GM18868 (cell line): ENCODE results near the gene ANKRD28.

Experiments used
- ATAC-seq: cut with Tn5 transposase; IDR thresholded peaks from one replicate; pipeline ENCODE4 v1.9.1; 2021; ENCODE audit warnings: mild to moderate bottlenecking, moderate library complexity; ENCODE audit not compliant: unreplicated experiment

The ANKRD28 gene

GRCh38 chr3:15728766-15729165 lies 69.0 kb downstream of the ANKRD28 start:
- ATAC-seq, result no peak

DNA sequence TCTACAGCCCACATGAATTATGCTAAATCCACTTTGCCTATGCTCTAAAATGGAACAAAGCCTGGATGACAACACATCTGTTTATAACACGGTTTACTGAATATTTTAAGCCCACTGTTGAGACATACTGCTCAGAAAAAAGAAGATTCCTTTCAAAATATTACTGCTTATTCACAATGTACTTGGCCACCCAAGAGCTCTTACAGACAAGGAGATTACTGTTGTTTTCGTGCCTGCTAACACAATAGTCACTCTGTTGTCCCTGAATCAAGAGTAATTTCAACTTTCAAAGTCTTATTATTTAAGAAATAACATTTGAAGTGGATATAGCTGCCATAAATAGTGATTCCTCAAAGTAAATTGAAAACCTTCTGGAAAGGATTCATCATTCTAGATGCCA lies 70.9 kb downstream of the ANKRD28 start:
- ATAC-seq, result no peak

DNA sequence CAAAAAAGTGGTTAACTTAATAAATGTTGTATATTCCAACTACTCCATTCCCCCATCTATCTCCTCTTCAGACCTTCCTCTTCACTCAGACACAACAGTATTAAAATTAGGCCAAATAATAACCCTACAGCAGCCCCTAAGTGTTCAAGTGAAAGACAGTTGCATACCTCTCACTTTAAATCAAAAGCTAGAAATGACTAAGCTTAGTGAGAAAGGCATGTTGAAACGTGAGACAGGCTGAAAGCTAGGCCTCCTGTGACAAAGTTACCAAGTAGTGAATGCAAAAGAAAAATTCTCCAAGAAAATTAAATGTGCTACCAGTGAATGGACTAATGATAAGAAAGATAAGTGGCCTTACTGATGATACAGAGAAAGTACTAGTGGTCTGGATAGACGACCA lies 71.7 kb downstream of the ANKRD28 start:
- peak; percentile 96 for ATAC-seq

DNA sequence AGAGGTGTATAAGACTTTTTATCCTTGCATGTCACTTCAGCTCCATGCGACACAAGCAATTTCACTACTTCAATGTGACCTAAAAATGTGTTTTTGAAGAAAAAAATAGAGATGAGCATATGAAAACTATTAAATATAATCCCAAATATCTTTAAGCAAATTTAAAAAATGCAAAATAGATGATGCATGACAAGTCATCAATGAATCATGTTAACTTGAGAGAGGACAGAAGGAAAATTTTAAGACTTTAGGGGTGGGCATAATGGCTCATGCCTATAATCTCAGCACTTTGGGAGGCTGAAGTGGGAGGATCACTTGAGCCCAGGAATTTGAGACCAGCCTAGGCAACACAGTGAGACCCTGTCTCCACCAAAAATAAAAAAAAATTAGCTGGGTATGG lies 73.3 kb downstream of the ANKRD28 start:
- no peak for ATAC-seq

DNA sequence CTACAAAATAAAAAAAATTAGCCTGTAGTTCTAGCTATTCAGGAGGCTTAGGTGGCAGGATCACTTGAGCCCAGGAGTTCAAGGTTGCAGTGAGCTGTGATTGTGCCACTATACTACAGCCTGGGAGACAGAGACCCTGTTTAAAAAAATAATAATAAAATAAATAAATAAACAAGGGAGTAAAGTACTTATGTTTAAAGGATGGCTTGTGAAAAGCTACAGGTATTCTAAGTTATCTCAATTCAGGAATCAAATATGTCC lies 74.2 kb downstream of the ANKRD28 start:
- no peak for ATAC-seq

DNA sequence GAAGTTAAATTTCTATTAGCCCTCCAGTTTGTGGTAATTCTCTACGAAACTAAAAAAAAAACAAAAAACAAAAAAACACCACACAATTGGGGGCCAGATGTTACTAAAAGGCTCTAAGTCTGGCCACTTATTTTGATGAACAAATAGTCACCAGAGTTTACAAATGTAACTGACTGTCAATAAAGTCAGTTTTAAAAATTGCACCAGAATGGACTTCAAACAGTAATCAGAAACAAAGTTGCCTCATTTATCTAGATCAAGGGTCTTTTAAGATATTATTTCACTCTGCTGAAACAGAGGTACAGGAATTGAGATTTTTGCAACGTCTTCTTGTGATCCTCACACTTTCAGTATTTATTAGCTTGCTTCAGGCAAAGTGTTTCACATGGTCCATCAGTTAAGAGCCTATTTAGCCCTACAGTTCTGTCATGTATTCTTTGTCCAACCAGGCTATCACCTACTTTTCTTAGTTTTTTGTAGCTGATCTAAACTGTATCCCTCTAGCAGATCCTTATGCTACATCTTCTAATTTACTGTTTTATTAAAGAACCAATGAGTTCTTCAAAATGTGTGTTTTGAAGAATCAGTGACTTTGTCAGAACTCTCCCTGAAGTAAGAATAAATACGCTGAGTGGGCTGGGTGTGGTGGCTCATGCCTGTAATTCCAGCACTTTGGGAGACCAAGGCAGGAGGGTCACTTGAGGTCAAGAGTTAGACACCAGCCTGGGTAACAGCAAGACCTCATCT lies 74.7 kb downstream of the ANKRD28 start:
- ATAC-seq, result no peak

- no peak for ATAC-seq
Observed at GRCh38 chr3:15716178-15716577, 81.6 kb downstream of the ANKRD28 start.

GRCh38 chr3:15714448-15714847 lies 83.3 kb downstream of the ANKRD28 start:
- no peak for ATAC-seq

- peak; percentile 88 for ATAC-seq
Observed at GRCh38 chr3:15713364-15713763, 84.4 kb downstream of the ANKRD28 start.

- no peak for ATAC-seq
Observed at GRCh38 chr3:15711281-15711680, 86.5 kb downstream of the ANKRD28 start.

GRCh38 chr3:15708882-15709677 lies 88.7 kb downstream of the ANKRD28 start:
- ATAC-seq, result no peak

DNA sequence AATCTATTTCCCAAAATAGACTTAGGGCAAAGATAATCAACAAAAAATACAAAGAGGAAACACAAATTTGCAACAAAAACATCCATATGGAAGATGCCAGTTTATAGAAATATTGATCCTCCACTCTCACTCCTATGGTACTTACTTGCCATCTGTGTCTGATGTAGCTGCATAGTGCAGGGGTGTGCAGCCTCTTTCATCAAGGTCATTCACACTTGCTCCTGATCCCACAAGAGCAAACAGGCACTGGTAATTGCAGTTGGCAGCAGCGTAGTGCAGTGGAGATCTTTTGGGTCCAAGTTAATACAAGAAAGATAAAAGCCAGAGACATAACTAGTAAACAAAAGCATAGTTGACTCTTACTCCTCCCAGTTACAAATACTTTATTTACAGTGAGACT lies 90.0 kb downstream of the ANKRD28 start:
- ATAC-seq, result no peak

DNA sequence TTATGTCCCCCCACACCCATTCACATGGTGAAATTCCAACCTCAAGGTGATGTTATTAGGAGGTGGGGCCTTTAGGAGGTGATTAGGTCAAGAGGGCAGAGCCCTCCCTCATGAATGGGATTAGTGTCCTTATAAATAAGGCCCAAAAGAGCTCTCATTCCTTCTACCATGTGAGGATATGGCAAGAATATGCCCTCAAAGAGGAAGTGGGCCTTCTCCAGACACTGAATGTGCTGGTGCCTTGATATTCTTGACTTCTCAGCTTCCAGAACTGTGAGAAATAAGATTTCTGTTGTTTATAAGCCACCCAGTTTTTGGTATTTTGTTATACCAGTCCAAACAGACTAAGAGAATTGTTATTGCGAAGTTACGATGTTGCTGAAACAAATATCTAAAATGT lies 94.4 kb downstream of the ANKRD28 start:
- ATAC-seq, result no peak

- no peak for ATAC-seq
Observed at GRCh38 chr3:15694628-15695027, 103.2 kb downstream of the ANKRD28 start.

GRCh38 chr3:15693355-15693754 lies 104.4 kb downstream of the ANKRD28 start:
- ATAC-seq, result no peak

DNA sequence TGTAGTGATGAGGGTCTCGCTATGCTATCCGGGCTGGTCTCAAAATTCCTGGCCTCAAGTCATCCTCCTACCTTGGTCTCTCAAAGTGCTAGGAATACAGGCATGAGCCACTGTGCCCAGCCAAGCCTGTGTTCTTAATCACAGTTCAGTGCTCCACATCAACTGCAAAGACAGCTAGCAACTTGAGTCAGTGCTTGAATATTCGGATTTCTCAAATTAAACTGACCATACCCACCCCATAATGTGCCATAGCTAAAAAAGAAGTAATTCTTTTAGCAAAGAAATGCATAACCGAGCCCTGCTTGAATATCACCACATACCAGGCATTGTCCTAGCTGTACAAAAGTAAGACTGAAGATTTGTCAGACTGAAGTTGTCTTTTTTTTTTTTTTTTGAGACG lies 107.0 kb downstream of the ANKRD28 start:
- no peak for ATAC-seq

DNA sequence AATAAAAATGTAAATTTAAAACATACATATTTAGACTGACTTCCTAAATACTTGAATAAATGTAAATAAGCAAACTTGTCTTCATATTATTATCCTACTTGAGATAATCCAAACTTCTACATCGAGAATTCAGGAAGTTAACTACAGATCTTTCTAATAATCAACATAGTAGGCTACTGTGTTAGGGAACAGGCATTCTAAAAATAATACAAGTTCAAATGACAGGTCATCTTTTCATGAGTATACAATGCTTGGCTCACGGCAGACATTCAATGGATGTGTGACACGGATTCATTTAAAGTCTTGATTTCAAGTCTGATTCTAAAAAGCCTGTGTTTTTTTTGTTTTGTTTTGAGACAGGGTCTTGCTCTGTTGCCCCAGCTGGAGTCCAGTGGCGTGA lies 107.5 kb downstream of the ANKRD28 start:
- no peak for ATAC-seq

- ATAC-seq, result no peak
Observed at GRCh38 chr3:15685927-15686326, 111.9 kb downstream of the ANKRD28 start.

- ATAC-seq, result no peak
Observed at GRCh38 chr3:15683253-15683652, 114.5 kb downstream of the ANKRD28 start.

GRCh38 chr3:15682561-15683185 lies 115.1 kb downstream of the ANKRD28 start:
- ATAC-seq, result no peak

GRCh38 chr3:15681668-15682067 lies 116.1 kb downstream of the ANKRD28 start:
- no peak for ATAC-seq

DNA sequence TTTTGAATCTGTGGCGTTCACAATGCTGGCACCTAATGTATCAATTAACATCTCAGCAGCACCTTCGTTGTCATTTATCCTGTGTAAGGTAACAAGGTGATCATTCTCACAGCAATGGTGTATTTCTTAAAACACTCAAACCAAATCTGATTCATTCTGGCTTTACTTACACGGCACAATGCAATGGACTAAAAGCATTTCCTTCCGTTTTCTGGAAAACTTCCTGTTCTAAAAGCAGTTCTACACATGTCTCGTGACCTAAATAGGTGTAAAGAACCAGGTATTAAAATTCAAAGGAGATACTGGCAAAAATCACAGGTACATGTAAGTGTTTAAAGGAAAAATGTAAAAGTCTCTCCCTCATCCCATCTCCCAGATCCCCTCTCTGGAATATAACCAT lies 118.5 kb downstream of the ANKRD28 start:
- no peak for ATAC-seq
